Left ventricle myocardium inferior (tissue), 1 donor: ENCODE measurements around the gene RAI1. TPM values are rescaled to one million over a fixed set of nuclear protein-coding genes. Genes with fewer than 3 reads are reported as not detected.
A peak's percentile ranks its signal among the peaks of the same experiment; 100 is the strongest.

ENCODE experiments used
- DNase-seq: peaks from one replicate; pipeline ENCODE4 v3.0.0-alpha.2; 2020
- H3K27ac ChIP-seq: fragments of 200-600 bp; replicated peaks from 2 replicates; pipeline ENCODE4 v1.8.0; 2021
- H3K27me3 ChIP-seq: fragments of 200-600 bp; 2 replicates; pipeline ENCODE4 v1.8.0; 2021; ENCODE audit warnings: low read depth
- H3K36me3 ChIP-seq: fragments of 200-600 bp; 2 replicates; pipeline ENCODE4 v1.8.0; 2021
- H3K4me1 ChIP-seq: fragments of 200-600 bp; 2 replicates; pipeline ENCODE4 v1.8.0; 2021
- H3K4me3 ChIP-seq: fragments of 200-600 bp; 2 replicates; pipeline ENCODE4 v1.8.0; 2021; ENCODE audit warnings: mild to moderate bottlenecking, moderate library complexity
- H3K9me3 ChIP-seq: fragments of 200-600 bp; replicated peaks from 2 replicates; pipeline ENCODE4 v1.8.0; 2021
- CTCF ChIP-seq: fragments of 200-600 bp; IDR thresholded peaks from 2 replicates; pipeline ENCODE4 v1.8.0; 2021; ENCODE audit warnings: antibody characterized with exemption, mild to moderate bottlenecking, borderline replicate concordance
- intact Hi-C: fragments of 100-400 bp; cut with micrococcal nuclease; formaldehyde crosslinking; loops from one replicate; pipeline ENCODE4 v1.11.0; 2022
- total RNA-seq: library from RNA; stranded (reverse); fragmentation: NEBNext Ultra II Directional; extraction: Animal tissue kit (Norgen Biotek cat#: 25700); gene quantifications from one replicate; pipeline ENCODE4 v1.2.1, GENCODE V29; 2021
- donor health status: DM: no; HTN: yes; CAD: no; lungs with severe emphysema.

RAI1 gene
- total RNA-seq, 1 donor from 2014 or later = 22.5 TPM

- no peaks in the 10 kb centered on the region for H3K27me3 ChIP-seq
- no peak for TF ChIP-seq CTCF
- H3K9me3 ChIP-seq = no peaks in the 10 kb centered on the region
- no peaks in the 10 kb centered on the region for H3K36me3 ChIP-seq
- intact Hi-C loops = loop anchor here (10.0 kb wide), 1 partner anchor 89 kb away; no protein-coding TSS in a partner anchor
- no peak overlapping the region for H3K4me3 ChIP-seq
- DNase-seq = no peak
- H3K27ac ChIP-seq = peak overlapping the region; percentile 96
- H3K4me1 ChIP-seq = peaks cover 97% of the 10 kb centered on the region
Observed at GRCh38 chr17:17696085-17696484, 14.8 kb downstream of the RAI1 start.

GRCh38 chr17:17696882-17697633 lies 15.8 kb downstream of the RAI1 start:
- H3K9me3 ChIP-seq = no peaks in the 10 kb centered on the region
- no peaks in the 10 kb centered on the region for H3K27me3 ChIP-seq
- intact Hi-C loops = loop anchor here (10.0 kb wide), 1 partner anchor 88 kb away; no protein-coding TSS in a partner anchor
- H3K27ac ChIP-seq = peak overlapping the region; percentile 96
- no peaks in the 10 kb centered on the region for H3K36me3 ChIP-seq
- H3K4me1 ChIP-seq = peaks cover 97% of the 10 kb centered on the region
- DNase-seq = peak; percentile 39
- no peak overlapping the region for H3K4me3 ChIP-seq
- no peak for TF ChIP-seq CTCF

GRCh38 chr17:17698371-17698770 lies 17.1 kb downstream of the RAI1 start:
- TF ChIP-seq CTCF = no peak
- DNase-seq = no peak
- intact Hi-C loops = loop anchor here (10.0 kb wide), 1 partner anchor 86 kb away; no protein-coding TSS in a partner anchor
- Histone ChIP-seq H3K4me3 (no peak overlapping the region), H3K4me1 (peaks cover 97% of the 10 kb centered on the region), H3K9me3 (no peaks in the 10 kb centered on the region), H3K27me3 (no peaks in the 10 kb centered on the region), H3K36me3 (no peaks in the 10 kb centered on the region), H3K27ac (peak overlapping the region; percentile 96)

- no peak for TF ChIP-seq CTCF
- no peaks in the 10 kb centered on the region for H3K36me3 ChIP-seq
- peak overlapping the region; percentile 96 for H3K27ac ChIP-seq
- no peak for DNase-seq
- H3K4me3 ChIP-seq = no peak overlapping the region
- H3K4me1 ChIP-seq = peaks cover 97% of the 10 kb centered on the region
- H3K27me3 ChIP-seq = no peaks in the 10 kb centered on the region
- no peaks in the 10 kb centered on the region for H3K9me3 ChIP-seq
- intact Hi-C loops = loop anchor here (10.0 kb wide), 1 partner anchor 86 kb away; no protein-coding TSS in a partner anchor
Observed at GRCh38 chr17:17698869-17699351, 17.7 kb downstream of the RAI1 start.

- Histone ChIP-seq H3K4me3 (no peak overlapping the region), H3K4me1 (peaks cover 97% of the 10 kb centered on the region)
- intact Hi-C loops = loop anchor here (10.0 kb wide), 1 partner anchor 85 kb away; no protein-coding TSS in a partner anchor
Observed at GRCh38 chr17:17699491-17699890, 18.2 kb downstream of the RAI1 start.

More at GRCh38 chr17:17699491-17699890, 18.2 kb downstream of the RAI1 start:
- Histone ChIP-seq H3K36me3 (no peaks in the 10 kb centered on the region), H3K27ac (peak overlapping the region; percentile 96), H3K27me3 (no peaks in the 10 kb centered on the region), H3K9me3 (no peaks in the 10 kb centered on the region)
- no peak for TF ChIP-seq CTCF
- DNase-seq = no peak
